SK-N-MC (cell line): Measurements from ENCODE around the gene ARHGAP32.

ENCODE experiments used
- EZH2 ChIP-seq: fragments of 200-600 bp; sonication (generic); IDR thresholded peaks from one replicate; pipeline ENCODE4 v1.6.1; 2017; ENCODE audit warnings: antibody characterized with exemption
- FOXP2 ChIP-seq: optimal IDR thresholded peaks from 2 replicates; pipeline ENCODE3; 2011; ENCODE audit warnings: mild to moderate bottlenecking, moderate library complexity; ENCODE audit not compliant: insufficient read depth; ENCODE audit errors: extremely low read length, control extremely low read depth
- POLR2AphosphoS5 ChIP-seq: IDR thresholded peaks from 2 replicates; pipeline ENCODE4 v1.6.1; 2012; ENCODE audit warnings: mild to moderate bottlenecking, low read depth, low read length, borderline replicate concordance

DNA sequence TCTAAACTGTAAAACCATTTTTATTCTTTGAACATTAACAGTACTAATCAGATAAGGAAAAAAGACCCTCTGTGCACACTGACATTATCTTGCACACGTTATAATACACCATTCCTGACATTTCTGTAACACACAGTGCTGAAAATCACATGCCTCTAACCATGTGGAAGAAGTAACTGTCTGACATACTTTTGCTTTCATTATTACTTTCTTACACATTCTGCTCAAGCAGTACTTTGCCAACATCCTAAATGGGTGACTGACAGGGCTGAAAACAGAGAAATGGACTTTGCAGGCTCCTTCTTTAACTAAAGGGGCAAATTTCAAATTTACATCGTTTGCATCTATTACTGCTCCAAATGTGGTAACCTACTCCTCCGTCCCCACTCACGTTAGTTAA lies 226.6 kb downstream of the ARHGAP32 start:
- TF ChIP-seq EZH2 (no peak), POLR2AphosphoS5 (no peak), FOXP2 (no peak)
